Limb (tissue), 2 donors: Measurements from ENCODE around the gene MEIS1.
A peak's percentile ranks its signal among the peaks of the same experiment; 100 is the strongest.

Experiments used
- DNase-seq, 2 donors: peaks; one replicate each; pipeline ENCODE4 v3.0.0-alpha.2; 2016; ENCODE audit errors: extremely low spot score in 2 of 2

Gene MEIS1

DNA sequence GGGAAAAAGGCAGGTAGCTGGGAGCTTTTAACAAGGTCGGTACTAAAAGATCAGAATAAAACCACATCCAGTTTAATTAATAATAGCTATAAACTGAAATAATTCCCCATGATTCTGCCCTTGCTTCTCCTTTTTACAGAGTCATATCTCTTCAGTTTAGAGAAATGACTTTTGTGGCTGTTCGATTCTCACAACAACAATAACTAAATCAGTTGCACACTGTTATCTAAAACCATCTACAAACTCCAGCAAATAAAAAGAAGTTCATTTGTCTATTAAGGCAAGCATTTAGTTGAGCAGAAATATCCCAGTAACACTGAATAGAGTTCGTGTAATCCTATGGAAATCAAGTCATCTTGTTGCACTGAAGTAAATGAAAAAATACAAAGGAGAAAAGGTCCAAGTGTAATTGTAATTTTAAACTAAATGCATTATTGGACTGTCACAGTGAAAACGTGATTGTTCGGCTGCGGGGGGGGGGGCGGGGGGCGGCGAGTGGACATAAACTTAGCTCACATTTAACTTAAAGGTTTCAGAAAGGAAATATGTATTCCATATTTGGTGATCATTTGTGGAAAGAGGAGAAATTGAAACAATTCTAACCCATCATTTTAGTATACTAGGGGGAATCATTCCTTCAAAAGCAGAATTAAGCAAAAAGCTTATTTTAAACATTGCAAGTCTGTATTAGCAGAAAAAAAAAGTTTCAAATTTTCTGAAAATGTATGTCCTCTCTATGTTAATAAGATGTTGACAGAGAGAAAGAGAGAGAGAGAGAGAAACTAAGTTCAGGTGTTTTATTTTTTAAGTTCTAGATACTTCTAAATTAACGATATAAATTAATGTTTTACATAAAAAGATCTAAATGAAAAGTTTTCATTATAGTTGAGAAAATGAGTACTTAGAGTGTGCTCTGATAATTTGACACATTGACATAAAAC is 144.5 kb downstream of the MEIS1 start:
- no peak for DNase-seq

DNA sequence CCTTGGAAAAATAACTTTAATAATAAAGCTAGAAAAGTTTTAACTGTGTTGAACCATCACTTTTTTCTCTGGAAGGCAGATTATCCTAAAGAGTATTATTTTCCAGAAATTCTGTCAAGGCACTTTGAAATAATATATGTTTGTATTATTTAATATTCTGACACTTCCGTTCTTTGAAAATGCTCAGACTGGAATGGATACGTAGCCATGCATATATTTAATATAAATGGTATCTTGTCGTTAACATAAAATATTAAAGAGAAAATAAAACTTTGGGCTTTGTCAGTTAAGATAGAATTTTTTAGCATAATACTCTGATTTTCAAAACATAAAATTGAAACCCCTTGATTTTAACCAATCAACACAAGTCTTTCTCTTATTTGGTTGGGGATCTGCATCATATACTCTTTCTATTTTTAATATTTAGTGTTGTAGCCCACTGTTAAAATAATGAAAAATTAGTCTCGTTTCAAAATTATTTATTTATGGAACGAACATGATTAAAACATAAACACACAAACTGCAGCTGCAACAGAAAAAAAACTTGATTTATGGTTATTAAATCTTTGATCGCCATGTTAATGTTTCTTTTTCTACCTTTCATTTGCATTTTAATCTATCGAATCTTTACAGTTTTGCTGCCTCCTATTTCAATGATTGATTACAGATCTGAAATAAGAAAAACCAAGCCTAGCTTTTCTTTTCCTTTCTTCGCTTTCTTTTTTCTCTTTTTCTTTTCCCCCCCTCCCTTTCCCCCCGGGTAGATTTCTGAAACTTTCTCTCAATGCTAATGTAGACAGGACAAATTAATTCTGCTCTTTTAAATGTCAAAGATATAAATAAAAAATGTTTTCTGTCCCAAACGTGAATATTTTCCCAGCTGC is 145.5 kb downstream of the MEIS1 start:
- no peak for DNase-seq

DNA sequence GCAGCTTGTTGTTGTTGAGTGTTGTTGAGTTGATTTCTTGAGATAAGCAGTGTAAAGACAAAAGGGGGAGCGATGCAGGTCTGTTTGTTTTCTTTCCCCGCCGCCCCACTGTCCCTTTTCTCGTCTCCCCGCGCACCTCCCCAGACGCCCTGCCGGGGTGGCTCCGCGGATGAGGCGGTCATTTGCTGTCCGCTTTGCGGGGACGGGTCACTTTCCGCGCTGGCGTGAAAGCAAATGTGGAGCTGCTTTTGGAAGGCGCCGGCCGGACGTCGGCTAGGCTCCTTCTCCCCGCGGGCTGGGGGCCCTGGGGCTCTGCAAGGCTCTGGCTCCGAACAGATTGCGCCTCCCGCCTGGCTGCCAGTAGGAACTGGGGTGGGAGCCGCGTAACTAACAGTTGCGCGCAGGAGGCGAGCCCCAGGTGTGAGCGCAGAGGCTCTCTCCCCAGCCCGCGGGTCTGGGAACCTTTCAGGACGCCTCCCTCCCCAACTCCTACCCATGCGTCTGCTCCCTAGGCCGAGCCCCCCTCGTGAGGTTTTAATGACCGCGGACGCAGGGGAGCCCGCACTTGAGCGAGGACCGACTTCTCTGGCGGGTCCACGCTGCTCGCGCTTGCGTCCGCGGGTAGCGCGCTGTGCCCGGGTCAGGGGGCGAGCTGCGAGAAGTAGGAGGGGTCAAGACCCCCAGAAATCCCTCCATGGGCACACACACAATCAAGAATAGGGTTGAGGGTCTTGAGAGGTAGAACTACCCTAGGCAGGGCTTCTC is 146.6 kb downstream of the MEIS1 start:
- peak in 1 of 2 donors; percentile 72 for DNase-seq

DNA sequence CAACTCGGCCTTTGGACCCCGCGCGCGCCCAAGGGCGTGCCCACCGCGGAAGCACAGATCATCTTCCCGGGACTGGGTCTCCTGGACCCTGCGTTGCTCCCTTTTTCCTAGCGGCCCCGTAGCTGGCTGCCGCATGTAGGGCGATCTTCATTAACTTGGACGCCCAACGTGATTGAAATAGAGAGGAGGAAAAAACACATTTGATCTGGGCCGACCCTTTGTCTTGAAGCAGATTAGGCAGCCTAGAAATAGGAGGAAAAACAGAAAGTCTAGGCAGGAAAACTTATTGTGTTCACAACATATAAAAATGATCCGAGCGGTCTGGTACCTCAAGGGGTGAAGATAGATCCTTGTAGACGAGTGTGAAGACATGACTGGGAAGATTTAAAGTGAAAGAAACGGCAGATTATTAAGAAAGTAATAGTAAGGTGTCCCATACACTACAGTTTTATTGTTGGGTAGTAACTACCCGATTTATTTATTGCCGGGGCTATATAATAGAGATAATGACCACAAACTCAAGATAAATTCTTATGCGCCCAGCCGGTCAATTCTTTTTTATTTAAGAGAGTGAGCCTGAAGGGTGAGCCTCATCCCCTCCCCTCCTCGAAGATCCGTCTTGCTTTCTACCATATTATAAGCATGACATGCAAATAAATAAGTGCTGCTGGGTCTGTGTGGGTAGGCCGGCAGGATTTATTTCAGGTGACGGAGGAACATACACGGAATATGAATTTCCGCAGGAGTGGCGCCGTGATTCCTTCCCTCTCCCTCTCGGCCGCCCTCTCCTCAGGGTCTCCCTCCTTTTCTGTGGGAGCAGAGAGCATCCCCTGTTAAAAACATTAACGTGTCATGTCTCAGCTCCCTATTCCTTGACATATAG is 147.4 kb downstream of the MEIS1 start:
- peak in 1 of 2 donors; percentile 49 for DNase-seq

DNA sequence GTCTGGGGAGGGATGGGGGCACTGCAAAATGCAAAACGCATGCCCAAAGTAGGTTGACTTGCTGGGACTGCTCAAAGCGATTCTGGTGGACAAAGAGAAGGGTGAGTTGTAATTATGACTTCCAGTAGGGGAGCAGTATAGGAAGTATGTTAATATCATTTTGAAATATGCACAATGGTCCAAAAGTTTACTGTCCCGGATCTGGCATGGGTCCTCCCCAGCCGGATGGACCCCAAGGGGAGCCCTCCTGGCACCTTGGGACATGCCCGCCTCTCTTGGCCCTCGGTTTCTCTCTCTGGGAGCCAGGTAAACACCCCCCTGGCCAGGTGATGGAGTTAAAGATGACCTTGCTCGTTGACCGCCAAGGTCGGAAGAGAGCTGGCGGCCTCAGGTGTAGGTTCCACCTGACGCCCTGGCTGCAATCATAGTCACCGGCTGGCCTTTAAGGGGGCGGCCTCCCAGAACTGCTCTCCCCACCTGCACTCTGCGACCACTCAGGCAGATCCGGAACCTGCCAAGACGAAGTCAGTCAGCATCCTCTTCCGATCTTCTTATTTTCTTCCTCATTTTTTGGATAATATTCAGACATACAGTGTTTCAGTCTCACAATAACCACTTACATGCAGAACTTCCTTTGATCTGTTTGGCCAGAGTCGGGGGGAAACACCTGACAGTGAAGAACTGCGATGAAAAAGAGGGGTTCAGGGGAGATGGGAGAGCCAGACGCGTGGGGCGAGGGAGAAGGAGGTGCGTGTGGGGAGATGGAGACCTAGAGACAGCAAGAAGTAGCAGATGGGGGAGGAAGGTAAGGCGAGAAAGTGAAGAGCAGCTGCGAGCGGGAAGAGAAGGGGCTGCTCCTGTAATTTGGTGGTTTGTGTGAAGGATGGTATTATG is 148.3 kb downstream of the MEIS1 start:
- peak in 1 of 2 donors; percentile 48 for DNase-seq

GRCh38 chr2:66583881-66584280 is 149.0 kb downstream of the MEIS1 start:
- DNase-seq: no peak

GRCh38 chr2:66585587-66585986 is 150.7 kb downstream of the MEIS1 start:
- DNase-seq: no peak

- no peak for DNase-seq
Observed at GRCh38 chr2:66587216-66587615, 152.3 kb downstream of the MEIS1 start.

- no peak for DNase-seq
Observed at GRCh38 chr2:66594001-66594400, 159.1 kb downstream of the MEIS1 start.

GRCh38 chr2:66595556-66595955 is 160.6 kb downstream of the MEIS1 start:
- DNase-seq: no peak

- no peak for DNase-seq
Observed at GRCh38 chr2:66596256-66596655, 161.3 kb downstream of the MEIS1 start.

DNA sequence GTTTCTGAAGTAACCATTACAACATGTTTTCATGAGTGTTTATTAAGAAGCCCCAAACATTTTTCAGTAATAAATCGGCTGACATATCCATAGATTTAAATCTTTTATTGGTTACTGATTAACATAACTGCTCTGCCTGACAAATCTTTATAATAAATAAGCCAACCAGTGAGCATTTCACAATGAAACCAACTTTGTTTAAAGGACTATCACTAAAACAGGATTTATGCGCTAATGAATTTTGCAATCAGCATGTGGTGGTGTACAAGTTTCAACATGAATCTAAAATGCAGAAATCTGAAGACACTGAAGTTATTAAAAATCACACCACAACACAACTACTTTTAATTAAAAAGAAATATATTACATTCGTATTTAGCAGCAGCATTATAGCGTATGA is 166.7 kb downstream of the MEIS1 start:
- no peak for DNase-seq

- no peak for DNase-seq
Observed at GRCh38 chr2:66602341-66602740, 167.4 kb downstream of the MEIS1 start.

DNA sequence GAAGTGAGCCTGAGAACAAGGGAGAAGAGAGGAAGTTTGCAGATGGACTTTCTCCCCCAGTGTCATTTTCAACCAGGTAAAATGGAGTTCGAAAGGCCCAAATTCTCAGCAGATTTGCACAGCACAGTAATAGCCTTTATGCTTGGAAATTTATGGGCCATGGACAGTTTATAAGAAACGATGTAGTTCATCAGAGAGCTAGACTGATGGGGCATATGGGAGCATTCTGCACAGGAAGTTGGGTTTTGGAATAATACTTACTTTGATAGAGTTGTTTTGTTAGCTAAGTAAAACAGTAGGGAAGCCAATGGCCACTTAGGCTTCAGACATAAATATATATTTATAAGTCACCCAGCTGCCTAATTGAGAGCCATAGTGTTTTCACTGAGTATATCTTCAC is 169.4 kb downstream of the MEIS1 start:
- no peak for DNase-seq

DNA sequence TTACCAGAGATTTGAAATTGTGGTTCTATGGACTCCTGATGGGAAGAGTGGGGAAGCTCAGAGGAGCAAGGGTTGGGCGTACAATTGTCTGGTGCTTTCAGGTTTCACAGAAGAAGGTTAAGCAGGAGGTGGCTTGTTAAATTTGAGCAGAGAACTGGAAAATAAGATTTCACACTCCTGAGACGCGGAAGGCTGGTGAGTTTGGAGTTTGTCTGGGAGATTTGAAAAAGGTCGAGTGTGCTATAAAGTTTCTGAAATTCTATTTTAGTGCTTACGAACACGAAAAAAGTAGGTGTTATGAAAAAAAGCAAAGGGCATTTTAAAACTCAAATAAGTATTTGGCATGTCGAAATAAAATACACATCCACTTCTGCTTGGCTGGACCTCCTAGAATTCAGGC is 170.1 kb downstream of the MEIS1 start:
- no peak for DNase-seq

DNA sequence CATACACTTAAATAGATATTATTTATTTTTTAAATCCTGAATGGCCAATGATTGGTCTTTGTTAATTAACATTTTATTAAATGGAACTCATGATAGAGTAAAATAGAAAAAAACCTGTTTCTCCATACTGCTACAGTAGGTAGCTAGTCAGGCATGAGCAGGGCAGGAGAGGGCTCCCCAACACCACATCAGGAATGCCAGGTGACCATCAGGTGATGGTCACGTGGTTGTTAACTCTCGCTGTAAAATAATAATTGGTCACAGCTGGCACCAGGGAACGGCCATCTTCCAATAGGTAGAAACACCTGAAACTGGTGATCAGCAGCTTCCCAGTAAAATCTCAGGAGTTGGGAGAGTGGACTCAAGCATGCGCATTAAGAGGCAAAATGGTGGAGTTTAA is 172.2 kb downstream of the MEIS1 start:
- no peak for DNase-seq
